GM12872 (cell line): ENCODE results near the gene TNS1.

Source experiments
- CTCF ChIP-seq: IDR thresholded peaks from 3 replicates; pipeline ENCODE4 v1.5.1; 2011; ENCODE audit warnings: low read depth, mild to moderate bottlenecking, low read length, moderate library complexity; ENCODE audit not compliant: insufficient read depth

TNS1 gene

GRCh38 chr2:217905896-217906295, 96.9 kb downstream of the TNS1 start:
- TF ChIP-seq CTCF: no peak

- no peak for TF ChIP-seq CTCF
These were observed 97.4 kb downstream of the TNS1 start for GRCh38 chr2:217905395-217905794.

GRCh38 chr2:217904614-217904965, 98.2 kb downstream of the TNS1 start:
- TF ChIP-seq CTCF: no peak

- TF ChIP-seq CTCF: no peak
These were observed 98.8 kb downstream of the TNS1 start for GRCh38 chr2:217903859-217904613.

GRCh38 chr2:217903142-217903858, 99.5 kb downstream of the TNS1 start:
- TF ChIP-seq CTCF: no peak

GRCh38 chr2:217902379-217903141, 100.2 kb downstream of the TNS1 start:
- TF ChIP-seq CTCF: no peak

GRCh38 chr2:217901835-217902378, 100.9 kb downstream of the TNS1 start:
- no peak for TF ChIP-seq CTCF
